ENCODE data around the gene SMPD3.

Gene SMPD3

DNA sequence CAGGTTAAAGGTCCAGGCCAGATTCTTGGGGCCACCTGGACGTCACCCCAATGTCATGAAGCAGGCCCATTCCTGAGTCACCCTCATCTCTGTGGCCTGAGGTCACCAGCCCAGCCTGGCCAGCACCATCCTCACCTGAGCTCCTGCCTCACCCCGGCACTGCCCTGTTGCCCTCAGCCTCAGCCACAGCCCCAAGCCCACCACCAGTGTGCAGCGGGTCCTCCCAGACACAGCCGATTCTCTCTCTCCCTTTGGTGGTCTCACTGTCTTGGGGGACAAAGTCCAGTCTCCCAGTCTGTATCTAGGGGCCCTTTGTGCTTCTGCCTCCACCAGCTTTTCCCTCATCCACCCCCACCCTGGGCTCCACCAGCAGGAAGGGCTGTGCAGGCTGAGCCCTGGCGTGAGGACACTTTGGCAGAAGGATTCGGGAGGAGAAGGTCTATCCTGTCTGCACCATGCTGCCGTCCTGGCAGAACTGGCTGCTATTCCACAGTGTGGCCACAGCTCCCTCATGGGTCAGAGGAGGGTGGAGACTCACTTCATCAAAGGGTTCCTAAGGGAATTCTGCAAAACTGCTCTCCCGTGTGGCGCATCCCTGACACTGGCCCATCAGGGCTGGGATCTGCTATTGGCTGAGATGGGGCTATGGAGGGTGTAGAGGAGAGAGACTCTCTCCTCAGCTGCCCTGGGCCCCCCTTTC lies 73.2 kb downstream of the SMPD3 start:
- TF ChIP-seq GATA1 (IDR thresholded peaks at IDR 0.05; ENCODE audit: low read depth, low read length) (no peak), POLR2A (IDR thresholded peaks at IDR 0.05; ENCODE audit: low read length) (no peak)
- DNase-seq = no peak

DNA sequence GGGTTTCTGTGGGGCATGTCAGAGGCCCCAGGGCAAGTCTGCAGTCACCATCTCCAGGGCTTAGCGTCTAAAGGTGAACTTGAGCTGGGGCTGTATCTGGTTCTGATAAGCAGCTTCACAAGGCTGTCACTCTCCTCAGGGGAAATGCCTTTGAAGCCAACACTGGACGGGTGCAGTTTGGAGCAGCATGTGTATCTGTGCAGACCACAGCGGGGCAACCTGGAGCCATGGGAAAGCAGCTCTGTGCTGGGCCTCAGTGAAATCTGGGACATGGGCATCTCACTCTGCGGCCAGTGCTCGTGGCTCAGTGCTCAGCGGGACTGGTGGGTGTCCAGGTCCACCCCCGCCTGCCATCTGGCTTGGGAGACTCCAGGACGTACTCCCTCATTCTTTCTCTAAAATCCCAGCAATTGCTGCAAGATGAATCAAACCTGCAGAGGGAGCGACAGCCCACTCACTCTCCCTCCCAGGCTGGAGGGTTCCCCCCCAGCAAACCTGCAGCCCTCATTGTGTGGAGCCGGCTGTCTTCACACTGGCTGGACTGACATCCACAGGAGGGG lies 74.0 kb downstream of the SMPD3 start:
- no peak for DNase-seq
- no peak for TF ChIP-seq POLR2A (IDR thresholded peaks at IDR 0.05; ENCODE audit: low read length)
- no peak for TF ChIP-seq GATA1 (IDR thresholded peaks at IDR 0.05; ENCODE audit: low read depth, low read length)

DNA sequence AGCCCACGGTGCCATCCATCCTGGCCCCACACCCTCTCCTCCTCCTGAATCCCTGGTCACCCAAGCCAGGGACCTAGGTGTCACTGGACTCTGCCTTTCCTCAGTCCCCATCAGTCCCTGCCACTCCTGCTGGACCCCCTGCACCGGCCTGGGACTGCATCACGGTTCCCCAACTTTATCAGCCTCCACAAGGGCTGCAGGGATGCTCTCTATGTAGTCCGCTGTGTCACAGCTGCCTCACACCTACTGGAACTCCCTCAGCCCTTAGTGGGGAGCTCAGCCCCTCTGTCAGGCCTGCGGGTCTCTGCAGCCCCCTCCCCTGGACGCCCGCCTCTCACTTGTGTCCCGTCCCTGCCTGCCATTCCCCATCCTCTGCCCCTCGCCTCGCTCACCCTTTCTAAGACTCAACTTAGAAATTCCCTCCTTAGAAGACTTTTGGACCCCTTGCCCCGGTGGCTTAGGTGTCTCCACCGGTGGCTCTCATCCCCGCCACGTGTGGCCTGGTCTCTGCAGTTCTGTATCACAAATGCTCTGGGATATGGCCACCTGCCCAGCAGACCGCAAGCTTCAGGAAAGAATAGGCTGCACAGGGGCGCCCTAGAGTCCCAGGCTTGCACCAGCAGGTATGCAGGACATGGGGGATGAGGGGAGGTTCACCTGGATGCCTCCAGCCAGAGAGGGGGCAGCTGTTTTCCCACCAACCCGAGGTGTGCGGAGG lies 74.6 kb downstream of the SMPD3 start:
- no peak for DNase-seq
- TF ChIP-seq GATA1 (IDR thresholded peaks at IDR 0.05; ENCODE audit: low read depth, low read length) = no peak
- TF ChIP-seq POLR2A (IDR thresholded peaks at IDR 0.05; ENCODE audit: low read length) = no peak

DNA sequence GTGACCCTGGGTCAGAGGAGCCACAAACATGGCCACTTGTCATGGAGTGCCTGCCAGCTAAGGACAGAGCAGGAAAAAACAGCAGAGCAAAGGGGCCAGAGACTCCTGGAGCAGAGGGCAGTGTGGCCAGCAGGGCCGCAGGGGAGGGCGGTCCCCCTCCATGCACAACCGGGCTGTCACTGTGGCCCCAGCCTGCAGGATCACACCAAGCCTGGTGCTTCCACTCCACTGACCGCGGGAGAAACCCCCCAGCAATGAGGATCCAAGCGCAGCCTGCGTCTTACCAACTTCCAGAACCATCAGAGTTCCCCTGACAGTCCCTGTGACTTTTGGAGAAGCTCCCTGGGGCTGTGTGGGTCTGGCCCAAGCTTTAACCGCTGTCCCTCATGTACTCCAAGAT lies 75.5 kb downstream of the SMPD3 start:
- no peak for TF ChIP-seq GATA1 (IDR thresholded peaks at IDR 0.05; ENCODE audit: low read depth, low read length)
- TF ChIP-seq POLR2A (IDR thresholded peaks at IDR 0.05; ENCODE audit: low read length) = no peak
- no peak for DNase-seq

DNA sequence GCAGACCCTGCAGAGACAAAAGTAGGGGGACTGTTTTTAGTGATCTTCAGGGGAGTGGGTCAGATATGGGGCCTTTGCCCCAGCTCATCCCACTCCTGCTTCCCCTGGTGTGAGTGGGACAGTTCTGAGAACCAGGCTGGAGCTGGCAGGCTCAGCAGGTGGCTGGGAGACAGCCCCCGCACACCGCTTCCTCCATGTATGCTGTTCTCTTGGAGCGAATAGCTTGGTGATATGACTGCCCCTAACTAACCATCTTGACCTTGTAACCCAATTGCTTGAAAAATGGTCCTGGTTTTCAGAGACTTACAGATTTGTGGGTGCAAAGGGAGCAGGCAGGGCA lies 76.0 kb downstream of the SMPD3 start:
- DNase-seq = no peak
- TF ChIP-seq POLR2A (IDR thresholded peaks at IDR 0.05; ENCODE audit: low read length) (no peak), GATA1 (IDR thresholded peaks at IDR 0.05; ENCODE audit: low read depth, low read length) (no peak)

DNA sequence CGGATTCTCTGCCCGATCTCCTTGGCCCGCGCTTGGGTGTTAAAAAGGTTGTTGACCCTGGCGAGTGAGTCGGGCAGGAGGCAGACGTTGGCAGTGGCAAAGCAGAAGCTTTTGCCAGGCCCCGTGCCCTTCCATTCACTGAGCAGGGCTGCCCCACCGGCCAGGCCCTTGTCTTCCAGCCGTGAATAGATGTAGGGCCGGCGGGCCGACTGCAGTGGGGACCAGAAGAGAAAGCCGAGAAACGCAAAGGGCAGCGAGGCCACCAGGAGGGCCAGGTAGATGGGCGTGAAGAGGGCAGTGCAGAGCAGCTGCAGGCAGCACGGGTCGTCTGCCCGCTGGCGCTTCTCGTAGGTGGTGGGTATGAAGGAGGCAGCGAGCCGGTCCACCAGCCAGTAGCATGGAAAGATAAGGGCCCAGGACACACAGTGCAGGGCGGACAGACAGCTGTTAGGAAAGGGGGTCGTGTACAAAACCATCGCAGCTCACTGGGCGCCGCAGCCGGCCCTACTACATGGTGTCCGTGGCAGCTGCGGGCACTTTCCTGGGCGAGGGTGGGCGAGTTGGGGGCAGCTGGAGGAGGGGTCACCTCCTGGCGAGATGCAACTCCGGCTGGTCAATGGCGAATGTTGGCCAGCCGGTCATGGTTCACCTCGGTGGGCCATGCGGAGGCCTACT lies 76.5 kb downstream of the SMPD3 start:
- TF ChIP-seq GATA1 (IDR thresholded peaks at IDR 0.05; ENCODE audit: low read depth, low read length) (no peak), POLR2A (IDR thresholded peaks at IDR 0.05; ENCODE audit: low read length) (no peak)
- DNase-seq = no peak

DNA sequence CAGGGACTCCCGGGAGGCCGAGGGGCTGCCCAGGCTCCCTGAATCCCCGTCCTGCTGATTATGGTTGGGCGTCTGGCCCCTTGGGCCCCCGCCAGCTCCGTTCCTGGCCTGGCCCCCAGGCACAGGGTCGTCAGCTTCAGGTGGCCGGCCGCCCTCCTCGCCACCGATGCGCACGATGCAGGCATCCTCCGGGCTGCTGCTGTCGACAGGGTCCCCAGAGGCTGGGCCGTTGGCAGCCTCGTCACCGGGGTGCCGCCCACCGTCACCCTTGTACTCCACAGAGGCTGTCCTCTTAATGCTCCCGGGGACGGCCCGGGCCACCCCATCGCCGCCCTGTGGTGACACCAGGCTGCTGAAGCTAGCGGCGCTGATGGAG lies 77.0 kb downstream of the SMPD3 start:
- no peak for DNase-seq
- TF ChIP-seq POLR2A (IDR thresholded peaks at IDR 0.05; ENCODE audit: low read length) = no peak
- TF ChIP-seq GATA1 (IDR thresholded peaks at IDR 0.05; ENCODE audit: low read depth, low read length) = no peak

DNA sequence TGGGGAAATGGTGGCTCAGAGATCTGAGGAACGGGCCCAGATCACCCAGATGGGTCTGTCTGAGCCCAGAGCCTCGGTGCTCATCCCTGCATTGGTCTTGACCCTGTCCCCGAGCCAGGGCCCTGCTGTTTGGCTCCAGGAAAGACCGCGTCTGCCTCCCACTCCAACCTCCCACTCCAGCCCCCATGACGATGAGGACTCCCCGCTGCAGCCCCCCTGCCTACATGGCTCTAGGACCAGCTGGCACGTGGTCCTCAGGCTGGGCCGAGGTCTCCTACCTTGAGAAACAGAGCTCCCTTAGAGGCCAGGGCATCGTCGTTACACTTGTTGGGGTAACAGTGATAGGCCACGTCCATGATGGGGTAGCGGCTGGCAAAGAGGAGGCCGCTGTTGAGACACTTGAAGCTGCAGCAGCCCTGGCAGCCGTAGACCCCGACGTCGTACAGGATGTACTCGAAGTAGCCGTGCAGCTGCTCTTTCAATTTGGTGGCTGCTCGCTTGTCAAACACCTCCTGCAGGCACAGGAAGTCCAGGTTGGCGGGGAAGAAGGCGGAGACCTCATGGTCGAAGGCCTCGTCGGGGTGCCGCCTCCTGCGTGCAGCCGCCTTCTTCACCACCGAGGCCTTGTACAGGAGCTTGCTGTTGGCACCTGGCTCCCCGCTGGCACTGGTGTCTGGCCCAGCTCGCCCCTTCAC lies 77.6 kb downstream of the SMPD3 start:
- DNase-seq = no peak
- no peak for TF ChIP-seq GATA1 (IDR thresholded peaks at IDR 0.05; ENCODE audit: low read depth, low read length)
- no peak for TF ChIP-seq POLR2A (IDR thresholded peaks at IDR 0.05; ENCODE audit: low read length)

DNA sequence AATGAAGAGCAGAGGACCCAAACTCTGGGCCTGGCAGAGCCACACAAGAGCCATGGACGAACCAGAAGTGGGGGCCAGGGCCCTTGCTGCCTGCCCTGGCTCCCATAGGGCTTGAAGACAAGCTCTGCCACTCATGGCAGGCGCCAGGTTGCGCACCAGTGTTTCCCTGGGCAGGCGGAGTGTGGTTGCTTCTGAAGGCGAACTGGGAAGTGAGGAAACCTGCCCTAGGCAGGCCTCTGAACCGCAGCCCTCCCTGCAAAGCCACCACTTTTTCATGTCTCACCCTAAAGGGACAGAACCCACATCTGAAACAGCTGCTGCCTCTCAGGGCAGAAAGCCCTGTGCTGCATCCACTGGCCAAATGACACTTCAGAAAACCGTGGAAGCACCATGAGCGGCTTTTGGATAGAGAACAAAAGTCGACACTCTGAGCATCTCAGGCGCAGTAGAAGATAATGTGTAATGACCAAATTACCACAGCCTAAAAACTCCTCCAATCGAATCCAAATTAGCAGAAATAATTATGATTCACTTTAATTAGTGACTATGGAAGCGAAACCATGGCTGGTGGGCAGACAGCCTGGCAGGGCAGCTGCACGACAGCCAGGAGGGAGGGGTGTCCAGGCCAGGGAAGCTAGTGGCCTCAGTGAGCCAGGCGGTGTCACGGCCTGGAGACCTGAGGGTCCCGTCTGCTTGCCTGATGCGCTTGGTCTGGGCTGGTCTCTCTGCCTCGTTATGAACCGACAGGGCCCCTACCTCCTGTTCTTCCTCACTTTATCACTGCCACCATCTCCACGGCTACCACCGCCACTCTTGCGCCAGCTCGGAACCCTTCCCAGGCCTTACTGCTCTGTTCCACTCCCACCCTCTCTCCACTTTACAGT lies 78.4 kb downstream of the SMPD3 start:
- DNase-seq = no peak
- no peak for TF ChIP-seq GATA1 (IDR thresholded peaks at IDR 0.05; ENCODE audit: low read depth, low read length)
- TF ChIP-seq POLR2A (IDR thresholded peaks at IDR 0.05; ENCODE audit: low read length) = no peak

DNA sequence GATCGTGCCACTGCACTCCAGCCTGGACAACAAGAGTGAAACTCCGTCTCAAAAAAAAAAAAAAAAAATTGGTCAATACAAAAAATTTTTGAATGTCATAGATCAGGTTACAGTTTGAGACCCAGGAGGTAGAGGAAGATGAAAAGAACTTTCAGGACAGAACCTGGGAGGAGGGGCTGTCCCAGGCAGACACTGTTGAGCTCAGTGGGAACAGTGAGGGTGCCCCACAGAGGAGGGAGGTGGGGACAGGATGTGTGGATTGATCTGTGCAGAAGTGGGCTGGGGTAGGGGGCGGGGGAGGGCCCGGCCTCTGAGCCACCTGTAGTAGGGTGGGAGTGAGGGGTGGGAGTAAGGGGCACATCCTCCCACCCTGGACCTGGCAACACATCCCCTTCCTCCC lies 79.1 kb downstream of the SMPD3 start:
- DNase-seq = no peak
- TF ChIP-seq GATA1 (IDR thresholded peaks at IDR 0.05; ENCODE audit: low read depth, low read length) = no peak
- no peak for TF ChIP-seq POLR2A (IDR thresholded peaks at IDR 0.05; ENCODE audit: low read length)

DNA sequence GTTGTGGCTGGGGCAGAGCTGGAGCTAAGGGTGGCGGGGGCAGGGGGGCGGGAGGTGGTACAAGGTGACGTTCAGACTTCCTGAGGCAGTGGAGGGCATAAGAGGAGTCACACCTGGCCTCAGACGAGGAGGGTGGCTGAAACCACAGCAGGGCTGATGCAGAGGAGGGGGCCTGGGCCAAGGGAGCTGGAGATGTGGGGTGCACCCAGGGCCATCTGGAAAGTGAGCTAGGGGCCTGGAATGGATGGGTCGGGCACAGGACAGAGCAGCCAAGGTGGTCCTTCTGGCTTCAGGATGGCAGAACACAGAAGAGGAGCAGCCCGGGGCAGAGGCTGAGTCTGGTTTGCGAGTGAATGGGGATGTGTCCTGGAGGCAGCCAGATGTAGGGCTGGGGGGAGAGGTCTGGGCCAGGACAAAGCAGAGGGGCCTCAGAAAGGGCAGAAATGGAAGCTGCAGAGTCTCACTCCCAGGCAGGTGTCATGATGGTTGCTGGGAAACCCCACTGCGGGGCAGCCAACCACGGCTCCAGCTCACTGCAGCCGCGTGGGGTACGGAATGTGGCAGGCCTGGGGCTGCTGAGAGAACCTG lies 79.9 kb downstream of the SMPD3 start:
- DNase-seq = no peak
- TF ChIP-seq GATA1 (IDR thresholded peaks at IDR 0.05; ENCODE audit: low read depth, low read length) (no peak), POLR2A (IDR thresholded peaks at IDR 0.05; ENCODE audit: low read length) (no peak)

DNA sequence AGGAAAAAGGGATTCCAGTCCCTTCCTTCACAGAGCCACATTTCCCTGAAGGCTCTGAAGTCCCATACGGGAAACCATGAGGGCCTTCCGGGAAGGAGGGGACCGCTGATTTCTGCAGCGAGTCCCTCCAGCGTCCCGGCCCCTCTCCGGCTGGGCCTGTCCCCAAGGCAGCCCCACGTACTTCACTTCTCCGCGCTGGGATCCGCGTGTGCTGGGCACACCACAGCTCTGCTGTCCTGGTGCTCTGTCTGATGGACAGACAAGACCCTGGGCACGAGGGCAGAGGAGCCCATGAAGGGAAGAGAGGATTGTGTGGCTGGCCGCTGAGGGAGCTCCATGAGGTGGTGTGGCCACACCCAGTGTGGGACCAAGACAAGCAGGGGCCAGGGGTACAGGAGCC lies 80.4 kb downstream of the SMPD3 start:
- no peak for TF ChIP-seq GATA1 (IDR thresholded peaks at IDR 0.05; ENCODE audit: low read depth, low read length)
- no peak for TF ChIP-seq POLR2A (IDR thresholded peaks at IDR 0.05; ENCODE audit: low read length)
- DNase-seq = no peak

DNA sequence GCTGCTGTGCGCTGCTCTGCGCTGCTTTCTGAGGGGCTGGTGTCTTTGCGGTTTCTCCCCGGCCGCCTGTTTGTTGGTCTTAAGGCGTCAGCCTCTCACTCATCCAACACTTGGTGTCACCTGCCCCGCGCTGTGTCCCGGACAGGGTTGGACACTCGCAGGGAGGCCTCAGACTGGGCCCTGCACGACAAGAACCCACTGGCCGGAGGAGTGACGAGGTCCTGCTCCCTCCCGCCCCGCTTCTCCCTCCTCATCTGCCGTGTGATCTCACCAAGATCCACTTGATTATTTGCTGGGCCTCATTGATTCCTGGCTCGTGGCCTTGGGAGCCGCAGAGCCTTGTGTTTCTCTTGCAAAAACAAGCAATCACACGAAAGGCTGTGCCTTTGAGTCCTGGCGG lies 80.9 kb downstream of the SMPD3 start:
- TF ChIP-seq GATA1 (IDR thresholded peaks at IDR 0.05; ENCODE audit: low read depth, low read length) (no peak), POLR2A (IDR thresholded peaks at IDR 0.05; ENCODE audit: low read length) (no peak)
- no peak for DNase-seq

All from erythroblast (primary cell).